Measurements from ENCODE around the gene TUBB4A.
A peak's percentile ranks its signal among the peaks of the same experiment; 100 is the strongest.

TUBB4A gene

GRCh38 chr19:6494438-6495036 lies 7.6 kb downstream of the TUBB4A start:
- DNase-seq (ENCODE audit: low spot score): no peak

- DNase-seq (ENCODE audit: low spot score): no peak
Measured at GRCh38 chr19:6491802-6492592, 10.1 kb downstream of the TUBB4A start.

- no peak for DNase-seq (ENCODE audit: low spot score)
Measured at GRCh38 chr19:6490134-6490533, 12.0 kb downstream of the TUBB4A start.

- no peak for DNase-seq (ENCODE audit: low spot score)
Measured at GRCh38 chr19:6489278-6490061, 12.6 kb downstream of the TUBB4A start.

GRCh38 chr19:6484831-6485230 lies 17.3 kb downstream of the TUBB4A start:
- no peak for DNase-seq (ENCODE audit: low spot score)

GRCh38 chr19:6484230-6484629 lies 17.9 kb downstream of the TUBB4A start:
- no peak for DNase-seq (ENCODE audit: low spot score)

GRCh38 chr19:6483235-6483634 lies 18.9 kb downstream of the TUBB4A start:
- no peak for DNase-seq (ENCODE audit: low spot score)

GRCh38 chr19:6482343-6482686 lies 19.8 kb downstream of the TUBB4A start:
- DNase-seq (ENCODE audit: low spot score): no peak

- no peak for DNase-seq (ENCODE audit: low spot score)
Measured at GRCh38 chr19:6481541-6482342, 20.4 kb downstream of the TUBB4A start, which contains the start of gene DENND1C. TSS of gene DENND1C (minus strand) at chr19:6481787. CDS start at chr19:6481695, 92 bp downstream.

GRCh38 chr19:6480848-6481415 lies 21.2 kb downstream of the TUBB4A start:
- no peak for DNase-seq (ENCODE audit: low spot score)

- DNase-seq (ENCODE audit: low spot score): no peak
Measured at GRCh38 chr19:6479836-6480398, 22.2 kb downstream of the TUBB4A start.

- no peak for DNase-seq (ENCODE audit: low spot score)
Measured at GRCh38 chr19:6478815-6479214, 23.3 kb downstream of the TUBB4A start.

- DNase-seq (ENCODE audit: low spot score): no peak
Measured at GRCh38 chr19:6476896-6477431, 25.1 kb downstream of the TUBB4A start.

GRCh38 chr19:6476155-6476895 lies 25.8 kb downstream of the TUBB4A start:
- peak; percentile 74 for DNase-seq (ENCODE audit: low spot score)

GRCh38 chr19:6475321-6476108 lies 26.6 kb downstream of the TUBB4A start:
- DNase-seq (ENCODE audit: low spot score): no peak

GRCh38 chr19:6473647-6474046 lies 28.5 kb downstream of the TUBB4A start:
- DNase-seq (ENCODE audit: low spot score): no peak

- no peak for DNase-seq (ENCODE audit: low spot score)
Measured at GRCh38 chr19:6472713-6473112, 29.4 kb downstream of the TUBB4A start.

- DNase-seq (ENCODE audit: low spot score): no peak
Measured at GRCh38 chr19:6471076-6471475, 31.0 kb downstream of the TUBB4A start.

- DNase-seq (ENCODE audit: low spot score): no peak
Measured at GRCh38 chr19:6470173-6470572, 31.9 kb downstream of the TUBB4A start.

- DNase-seq (ENCODE audit: low spot score): no peak
Measured at GRCh38 chr19:6467384-6467783, 34.7 kb downstream of the TUBB4A start.

Data from AG20443 (cell line).